ENCODE data around the gene TFB2M.
"Not testable (repeated sequence)": the region's sequence is repeated elsewhere in the genome, so short reads cannot be mapped to it uniquely, and the experiment has no call there.

The TFB2M gene

DNA sequence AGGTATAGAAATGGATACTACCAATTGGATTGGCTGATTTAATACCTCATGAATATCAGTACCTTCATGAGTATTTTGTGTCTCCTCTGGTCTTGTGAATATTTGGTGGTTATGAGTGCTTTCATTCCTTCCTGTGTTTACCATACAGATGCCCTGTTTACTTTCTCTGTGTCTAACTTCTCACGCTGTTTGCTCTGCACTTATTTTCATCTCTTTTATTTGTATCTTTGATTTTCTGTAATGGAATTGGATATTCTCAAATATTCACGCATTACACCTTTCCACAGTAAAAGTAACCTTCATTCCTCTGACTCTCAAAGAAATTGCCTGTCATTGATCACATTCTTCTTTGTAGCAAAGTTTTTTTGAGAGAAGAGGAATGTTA lies 17.0 kb upstream of the TFB2M start:
- in situ Hi-C loops (cut with MboI; ENCODE audit: low sequenced_read_pairs), result no loop called here

DNA sequence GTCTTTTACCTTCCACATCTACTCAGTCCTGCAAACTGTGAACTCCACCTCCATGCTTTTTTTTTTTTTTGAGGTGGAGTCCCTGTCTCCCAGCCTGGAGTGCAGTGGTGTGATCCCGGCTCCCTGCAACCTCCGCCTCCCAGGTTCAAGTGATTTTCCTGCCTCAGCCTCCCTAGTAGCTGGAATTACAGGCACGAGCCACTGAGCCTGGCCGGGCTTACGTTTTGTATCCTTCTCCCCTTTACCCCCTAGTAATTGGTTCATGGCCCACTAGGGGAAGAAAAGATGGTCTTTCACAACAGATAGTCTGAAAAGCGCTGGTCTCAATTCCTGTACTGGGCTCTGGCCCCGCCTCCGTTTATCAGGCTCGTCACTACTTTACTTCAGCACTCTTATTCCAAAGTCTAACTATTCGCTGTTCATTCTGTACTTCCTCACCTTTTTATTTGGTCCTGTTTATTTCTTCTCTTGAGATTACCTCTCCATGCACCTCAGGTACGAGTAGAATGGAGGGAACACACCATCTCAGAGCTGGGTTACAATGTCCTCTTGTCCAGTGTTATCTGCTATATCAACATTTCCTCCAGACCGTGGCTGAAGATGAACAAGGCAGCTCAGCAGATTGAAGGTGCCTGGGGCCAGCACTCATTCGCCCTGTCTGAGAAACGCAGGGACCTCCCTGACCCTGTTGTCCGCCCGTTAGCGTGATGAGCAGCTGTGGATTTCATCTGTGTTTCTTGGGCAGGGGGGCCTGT lies 16.4 kb upstream of the TFB2M start:
- in situ Hi-C loops (cut with MboI; ENCODE audit: low sequenced_read_pairs), result no loop called here

DNA sequence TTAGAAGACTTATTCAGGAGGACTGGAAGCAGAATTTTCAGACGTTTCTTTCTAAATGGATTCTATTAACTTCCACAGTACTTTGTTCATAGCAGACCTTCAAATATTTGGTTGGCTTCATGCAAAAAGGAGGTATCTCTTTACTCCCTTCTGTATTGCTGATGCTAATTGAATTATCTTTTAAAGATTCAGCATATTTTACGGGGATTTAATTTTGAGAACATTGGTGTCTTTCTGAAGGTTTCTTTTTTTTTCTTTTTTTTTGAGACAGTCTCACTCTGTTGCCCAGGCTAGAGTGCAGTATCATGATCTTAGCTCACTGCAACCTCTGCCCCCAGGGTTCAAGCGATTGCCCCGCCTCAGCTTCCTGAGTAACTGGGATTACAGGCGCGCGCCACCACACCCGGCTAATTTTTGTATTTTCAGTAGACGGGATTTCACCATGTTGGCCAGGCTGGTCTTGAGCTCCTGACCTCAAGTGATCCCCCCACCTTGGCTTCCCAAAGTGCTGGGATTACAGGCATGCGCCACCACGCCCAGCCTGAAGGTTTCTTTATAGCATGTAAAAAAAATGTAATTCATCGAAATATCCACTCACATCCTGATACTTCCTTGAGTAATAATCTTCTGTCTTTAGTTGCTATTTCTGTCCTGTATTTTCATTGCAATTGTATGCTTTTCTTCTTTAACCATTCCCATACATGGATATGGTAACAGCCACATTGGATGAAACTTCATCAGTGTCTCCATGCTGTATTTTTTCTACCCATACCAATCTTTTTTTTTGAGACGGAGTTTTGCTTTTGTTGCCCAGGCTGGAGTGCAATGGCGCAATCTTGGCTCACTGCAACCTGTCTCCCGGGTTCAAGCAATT lies 14.7 kb upstream of the TFB2M start:
- in situ Hi-C loops (cut with MboI; ENCODE audit: low sequenced_read_pairs), result no loop called here

DNA sequence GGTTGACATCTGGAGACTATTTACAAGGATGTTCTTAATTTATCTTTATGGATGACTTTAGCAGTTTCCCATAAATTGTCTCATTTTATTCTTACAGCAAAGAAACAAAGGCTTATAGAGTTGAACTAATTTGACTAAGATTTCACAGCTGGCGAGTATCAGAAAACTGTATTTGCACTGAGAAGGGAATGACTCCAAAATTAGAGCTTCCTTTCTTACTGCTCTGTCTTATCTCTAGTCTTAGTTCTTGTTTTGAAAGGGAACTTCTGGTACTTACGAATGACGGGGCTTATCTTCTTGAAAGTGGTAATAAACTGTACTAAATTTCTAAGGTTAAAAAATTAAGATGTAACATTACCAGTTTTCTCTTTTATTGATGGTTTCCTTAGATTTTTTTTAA lies 13.8 kb upstream of the TFB2M start:
- in situ Hi-C loops (cut with MboI; ENCODE audit: low sequenced_read_pairs), result no loop called here

DNA sequence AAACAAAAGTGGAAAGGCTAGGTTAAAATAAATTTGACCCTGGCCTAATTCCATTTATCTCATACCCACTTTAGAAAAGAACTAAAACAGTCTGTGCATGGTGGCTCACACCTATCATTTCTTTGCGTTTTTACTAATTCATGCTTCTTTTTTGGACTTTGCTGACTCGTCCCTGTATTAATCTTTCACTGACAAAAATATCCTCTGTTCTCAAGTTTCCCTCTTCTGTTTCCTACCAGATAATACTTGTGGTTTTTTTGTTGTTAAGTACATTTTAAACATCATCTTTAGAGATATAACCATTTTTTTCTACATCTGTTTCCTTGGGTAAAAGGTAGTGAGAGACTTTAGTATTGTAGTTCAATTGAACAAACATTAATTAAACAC lies 11.7 kb upstream of the TFB2M start:
- in situ Hi-C loops (cut with MboI; ENCODE audit: low sequenced_read_pairs), result no loop called here

GRCh38 chr1:246577082-246577719 lies 11.1 kb upstream of the TFB2M start:
- in situ Hi-C loops (cut with MboI; ENCODE audit: low sequenced_read_pairs), result no loop called here

DNA sequence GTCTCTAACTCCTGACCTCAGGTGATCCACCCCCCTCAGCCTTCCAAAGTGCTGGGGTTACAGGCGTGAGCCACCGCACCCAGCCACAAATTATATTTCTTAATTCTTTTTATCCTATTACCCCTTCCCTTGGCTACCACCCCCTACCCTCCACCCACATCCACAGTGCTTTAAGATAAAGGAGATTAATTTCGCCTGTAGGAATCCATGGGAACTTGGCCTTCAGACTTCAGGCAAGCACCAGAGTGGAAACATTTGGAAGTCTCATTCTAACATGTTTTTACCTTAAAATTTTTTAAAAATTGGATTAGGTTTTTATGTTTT lies 10.6 kb upstream of the TFB2M start:
- in situ Hi-C loops (cut with MboI; ENCODE audit: low sequenced_read_pairs), result no loop called here

DNA sequence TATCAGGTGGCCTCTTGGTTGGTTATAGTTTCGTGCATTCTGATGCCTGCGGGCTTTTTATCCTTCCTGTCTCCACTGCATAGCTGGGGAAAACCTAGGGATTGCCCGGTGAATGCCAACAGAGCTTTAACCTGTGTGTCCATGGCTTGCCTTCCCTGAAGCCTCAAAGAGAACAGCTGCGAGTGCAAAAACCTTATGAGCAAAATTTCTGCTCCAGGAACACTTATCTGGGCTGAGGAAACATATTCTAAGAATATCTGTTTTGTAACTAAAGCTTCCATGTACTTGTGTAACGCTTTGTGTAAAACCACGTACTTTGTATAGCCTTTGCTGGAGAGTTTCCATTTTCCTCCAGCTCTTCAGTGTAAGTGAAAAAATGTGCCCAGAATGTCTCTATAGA lies 7.4 kb upstream of the TFB2M start:
- in situ Hi-C loops (cut with MboI; ENCODE audit: low sequenced_read_pairs), result no loop called here

DNA sequence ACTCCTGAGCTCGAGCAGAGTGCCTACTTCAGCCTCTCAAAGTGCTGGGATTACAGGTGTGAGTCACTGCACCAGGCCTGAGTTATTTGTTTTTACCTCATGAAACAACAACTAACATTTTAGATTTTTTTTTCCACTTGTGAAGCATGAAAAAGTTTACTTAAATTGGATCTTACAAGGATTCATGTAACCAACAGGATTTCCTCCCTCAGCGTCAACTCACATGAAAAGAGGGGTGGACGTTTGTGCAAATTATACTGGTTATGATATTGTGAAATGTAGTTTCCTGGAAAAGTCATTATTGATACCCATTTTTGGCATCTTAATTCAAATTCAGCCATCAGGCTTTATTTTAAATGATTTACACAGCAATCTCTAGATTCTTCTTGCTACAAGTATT lies 6.7 kb upstream of the TFB2M start:
- in situ Hi-C loops (cut with MboI; ENCODE audit: low sequenced_read_pairs), result no loop called here

- in situ Hi-C loops (cut with MboI; ENCODE audit: low sequenced_read_pairs), result no loop called here
These were observed 5.9 kb upstream of the TFB2M start for GRCh38 chr1:246571953-246572352.

- in situ Hi-C loops (cut with MboI; ENCODE audit: low sequenced_read_pairs), result not testable (repeated sequence)
These were observed 5.2 kb upstream of the TFB2M start for GRCh38 chr1:246571309-246571708.

GRCh38 chr1:246569248-246570238 lies 3.5 kb upstream of the TFB2M start:
- in situ Hi-C loops (cut with MboI; ENCODE audit: low sequenced_read_pairs), result no loop called here

- in situ Hi-C loops (cut with MboI; ENCODE audit: low sequenced_read_pairs), result no loop called here
These were observed 1.7 kb upstream of the TFB2M start for GRCh38 chr1:246567646-246568235.

DNA sequence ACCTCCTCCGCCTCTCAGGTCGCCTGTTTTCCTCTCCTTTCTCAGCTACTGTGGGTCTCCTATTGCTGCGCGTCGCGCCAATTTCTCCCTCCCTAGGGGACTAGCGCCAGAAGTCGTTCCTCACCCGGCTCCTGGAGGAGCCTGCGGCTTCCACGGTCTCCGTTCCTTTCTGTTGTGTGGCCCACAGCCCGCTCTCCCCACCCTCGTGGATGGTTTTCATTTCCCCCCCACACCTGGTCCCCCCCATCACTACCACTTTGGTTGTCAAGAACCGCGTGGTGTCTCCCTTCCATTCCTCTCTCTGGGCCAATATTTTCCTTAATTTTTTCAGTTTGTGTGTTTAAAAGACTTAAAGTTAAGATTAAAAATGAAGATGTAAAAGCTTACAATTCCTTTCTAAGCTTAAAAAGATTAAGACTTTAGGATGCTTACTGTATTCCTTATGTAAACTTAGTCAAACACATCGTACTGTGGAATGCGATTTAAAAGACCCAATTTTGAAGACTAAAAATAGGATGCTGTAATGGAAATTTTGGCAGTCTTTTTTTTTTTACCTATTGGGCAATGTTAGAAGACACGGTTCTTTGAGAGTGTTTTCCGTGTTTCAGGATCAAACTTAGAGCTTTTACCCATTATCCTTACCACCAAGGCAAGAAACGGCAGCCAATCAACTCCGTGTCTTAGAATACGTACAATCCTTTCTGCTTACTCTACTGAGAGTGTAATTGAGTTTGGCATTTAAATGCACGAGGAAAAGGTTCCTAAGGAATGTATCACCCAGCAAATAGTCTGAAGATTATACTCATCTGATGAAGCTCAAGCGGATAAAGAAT lies 968 bp upstream of the TFB2M start:
- in situ Hi-C loops (cut with MboI; ENCODE audit: low sequenced_read_pairs), result no loop called here

- in situ Hi-C loops (cut with MboI; ENCODE audit: low sequenced_read_pairs), result no loop called here
These were observed 322 bp downstream of the TFB2M start for GRCh38 chr1:246565751-246566127.

- in situ Hi-C loops (cut with MboI; ENCODE audit: low sequenced_read_pairs), result no loop called here
These were observed 966 bp downstream of the TFB2M start for GRCh38 chr1:246564839-246565750.

GRCh38 chr1:246560833-246561232 lies 5.2 kb downstream of the TFB2M start:
- in situ Hi-C loops (cut with MboI; ENCODE audit: low sequenced_read_pairs), result not testable (repeated sequence)

GRCh38 chr1:246559310-246559709 lies 6.8 kb downstream of the TFB2M start:
- in situ Hi-C loops (cut with MboI; ENCODE audit: low sequenced_read_pairs), result no loop called here

GRCh38 chr1:246558041-246558440 lies 8.0 kb downstream of the TFB2M start:
- in situ Hi-C loops (cut with MboI; ENCODE audit: low sequenced_read_pairs), result no loop called here

All from hTERT RPE-1 (cell line).